Stimulated activated CD8-positive, alpha-beta memory T cell treated with anti-CD3 and anti-CD28 coated beads, Interleukin-7, amount 100 ng/mL, for 1 hour (primary cell): Measurements from ENCODE around the gene POC1B.

ENCODE experiments used
- DNase-seq, 2 donors: peaks; one replicate each; pipeline ENCODE4 v3.0.0-alpha.2; 2020; ENCODE audit warnings: low read depth in 2 of 2

POC1B gene

GRCh38 chr12:89497005-89497404 is 28.8 kb downstream of the POC1B start:
- no peak for DNase-seq

- no peak for DNase-seq
Measured at GRCh38 chr12:89494411-89495231, 31.2 kb downstream of the POC1B start.

- no peak for DNase-seq
Measured at GRCh38 chr12:89493670-89494302, 32.1 kb downstream of the POC1B start.

GRCh38 chr12:89492883-89493282 is 33.0 kb downstream of the POC1B start:
- no peak for DNase-seq

- no peak for DNase-seq
Measured at GRCh38 chr12:89490922-89491321, 34.9 kb downstream of the POC1B start.

- no peak for DNase-seq
Measured at GRCh38 chr12:89486264-89486663, 39.6 kb downstream of the POC1B start.

- DNase-seq, result no peak
Measured at GRCh38 chr12:89484470-89484869, 41.4 kb downstream of the POC1B start.

- no peak for DNase-seq
Measured at GRCh38 chr12:89481213-89481914, 44.5 kb downstream of the POC1B start.

- DNase-seq, result no peak
Measured at GRCh38 chr12:89479982-89480381, 45.9 kb downstream of the POC1B start.

GRCh38 chr12:89477633-89478279 is 48.1 kb downstream of the POC1B start:
- no peak for DNase-seq

GRCh38 chr12:89476904-89477595 is 48.8 kb downstream of the POC1B start:
- no peak for DNase-seq

- DNase-seq, result no peak
Measured at GRCh38 chr12:89476232-89476631, 49.6 kb downstream of the POC1B start.

- DNase-seq, result no peak
Measured at GRCh38 chr12:89475203-89475990, 50.5 kb downstream of the POC1B start.

GRCh38 chr12:89474615-89475014 is 51.2 kb downstream of the POC1B start:
- no peak for DNase-seq

- DNase-seq, result no peak
Measured at GRCh38 chr12:89472508-89472907, 53.3 kb downstream of the POC1B start.

- no peak for DNase-seq
Measured at GRCh38 chr12:89470741-89471509, 54.9 kb downstream of the POC1B start.

- DNase-seq, result peak in 1 of 2 donors; percentile 1
Measured at GRCh38 chr12:89469361-89469760, 56.5 kb downstream of the POC1B start.

GRCh38 chr12:89468648-89469326 is 57.1 kb downstream of the POC1B start:
- no peak for DNase-seq

GRCh38 chr12:89468017-89468416 is 57.8 kb downstream of the POC1B start:
- DNase-seq, result no peak
